ENCODE results near the gene NFIA.

NFIA gene

GRCh38 chr1:61152469-61153105 lies 70.2 kb downstream of the NFIA start:
- DNase-seq (ENCODE audit: low read depth), result no peak

GRCh38 chr1:61156576-61157467 lies 74.5 kb downstream of the NFIA start:
- no peak for DNase-seq (ENCODE audit: low read depth)

- DNase-seq (ENCODE audit: low read depth), result peak; percentile 52
These were observed 75.2 kb downstream of the NFIA start for GRCh38 chr1:61157468-61157987.

GRCh38 chr1:61158591-61158990 lies 76.2 kb downstream of the NFIA start:
- no peak for DNase-seq (ENCODE audit: low read depth)

- DNase-seq (ENCODE audit: low read depth), result no peak
These were observed 78.2 kb downstream of the NFIA start for GRCh38 chr1:61160526-61160925.

- no peak for DNase-seq (ENCODE audit: low read depth)
These were observed 80.3 kb downstream of the NFIA start for GRCh38 chr1:61162520-61163258.

GRCh38 chr1:61163355-61163754 lies 81.0 kb downstream of the NFIA start:
- DNase-seq (ENCODE audit: low read depth), result no peak

GRCh38 chr1:61165402-61165801 lies 83.0 kb downstream of the NFIA start:
- no peak for DNase-seq (ENCODE audit: low read depth)

- DNase-seq (ENCODE audit: low read depth), result no peak
These were observed 84.9 kb downstream of the NFIA start for GRCh38 chr1:61167309-61167708.

GRCh38 chr1:61169045-61169444 lies 86.7 kb downstream of the NFIA start:
- DNase-seq (ENCODE audit: low read depth), result no peak

- no peak for DNase-seq (ENCODE audit: low read depth)
These were observed 87.3 kb downstream of the NFIA start for GRCh38 chr1:61169634-61170033.

- peak; percentile 77 for DNase-seq (ENCODE audit: low read depth)
These were observed 88.2 kb downstream of the NFIA start for GRCh38 chr1:61170328-61171238.

GRCh38 chr1:61171346-61171745 lies 89.0 kb downstream of the NFIA start:
- DNase-seq (ENCODE audit: low read depth), result no peak

- no peak for DNase-seq (ENCODE audit: low read depth)
These were observed 89.6 kb downstream of the NFIA start for GRCh38 chr1:61171974-61172373.

GRCh38 chr1:61173118-61173517 lies 90.8 kb downstream of the NFIA start:
- no peak for DNase-seq (ENCODE audit: low read depth)

GRCh38 chr1:61174060-61174795 lies 91.9 kb downstream of the NFIA start:
- no peak for DNase-seq (ENCODE audit: low read depth)

- no peak for DNase-seq (ENCODE audit: low read depth)
These were observed 93.6 kb downstream of the NFIA start for GRCh38 chr1:61175976-61176375.

GRCh38 chr1:61181067-61182038 lies 99.0 kb downstream of the NFIA start:
- no peak for DNase-seq (ENCODE audit: low read depth)

- no peak for DNase-seq (ENCODE audit: low read depth)
These were observed 99.7 kb downstream of the NFIA start for GRCh38 chr1:61182049-61182448.

- no peak for DNase-seq (ENCODE audit: low read depth)
These were observed 100.1 kb downstream of the NFIA start for GRCh38 chr1:61182480-61182879.

Data from CMK (cell line).